A172 (cell line): ENCODE data around the gene FAM216A. TPM values are rescaled to one million over a fixed set of nuclear protein-coding genes. Genes with fewer than 3 reads are reported as not detected.
"Not testable (repeated sequence)": the region's sequence is repeated elsewhere in the genome, so short reads cannot be mapped to it uniquely, and the experiment has no call there.

Experiments
- DNase-seq: peaks from one replicate; pipeline ENCODE4 v3.0.0-alpha.2; 2015; ENCODE audit warnings: low spot score
- total RNA-seq: library from RNA; depleted of rRNA; stranded (reverse); fragments of >200 nt; shearing (Covaris generic); gene quantifications from 2 replicates; pipeline ENCODE4 v1.2.3, GENCODE V29; 2014

Gene FAM216A
- total RNA-seq, 1 experiment from 2014 or later = 13.5 TPM

GRCh38 chr12:110501399-110501751, 32.7 kb downstream of the FAM216A start:
- DNase-seq = peak; percentile 53

- DNase-seq = peak; percentile 96
Measured at GRCh38 chr12:110501752-110502738, 33.4 kb downstream of the FAM216A start, which contains the start of the genes RAD9B and VPS29. Gene RAD9B (plus strand): TSS chr12:110502331. CDS start chr12:110502338, 7 bp downstream. Gene VPS29 (minus strand): TSS chr12:110502111. CDS start chr12:110502051, 60 bp downstream.

- DNase-seq = no peak
Measured at GRCh38 chr12:110503432-110503831, 34.8 kb downstream of the FAM216A start.

GRCh38 chr12:110505332-110505731, 36.7 kb downstream of the FAM216A start:
- no peak for DNase-seq

GRCh38 chr12:110508071-110508586, 39.5 kb downstream of the FAM216A start:
- DNase-seq = no peak

GRCh38 chr12:110513842-110514241, 45.2 kb downstream of the FAM216A start:
- no peak for DNase-seq

- no peak for DNase-seq
Measured at GRCh38 chr12:110514363-110514762, 45.7 kb downstream of the FAM216A start.

GRCh38 chr12:110516995-110517394, 48.4 kb downstream of the FAM216A start:
- DNase-seq = no peak

- not testable (repeated sequence) for DNase-seq
Measured at GRCh38 chr12:110518014-110518413, 49.4 kb downstream of the FAM216A start.

- not testable (repeated sequence) for DNase-seq
Measured at GRCh38 chr12:110520876-110521712, 52.4 kb downstream of the FAM216A start.

GRCh38 chr12:110528277-110528839, 59.7 kb downstream of the FAM216A start:
- no peak for DNase-seq

- DNase-seq = no peak
Measured at GRCh38 chr12:110530511-110530910, 61.9 kb downstream of the FAM216A start.

GRCh38 chr12:110531741-110532333, 63.2 kb downstream of the FAM216A start:
- DNase-seq = peak; percentile 73

GRCh38 chr12:110532644-110533043, 64.0 kb downstream of the FAM216A start:
- no peak for DNase-seq

GRCh38 chr12:110533607-110534006, 65.0 kb downstream of the FAM216A start:
- no peak for DNase-seq

- no peak for DNase-seq
Measured at GRCh38 chr12:110534811-110535210, 66.2 kb downstream of the FAM216A start.

GRCh38 chr12:110536834-110537604, 68.4 kb downstream of the FAM216A start:
- no peak for DNase-seq

- no peak for DNase-seq
Measured at GRCh38 chr12:110537605-110538409, 69.2 kb downstream of the FAM216A start.

- DNase-seq = no peak
Measured at GRCh38 chr12:110538869-110539622, 70.4 kb downstream of the FAM216A start.
